DMS53 treated with DMSO at 0.1 percent for 48 hours (cell line): Measurements from ENCODE around the gene NDUFC2.

Experiments
- DNase-seq: peaks from one replicate; lab custom pipeline; 2025; ENCODE audit not compliant: unreplicated experiment; lab: John Stamatoyannopoulos, UW

Gene NDUFC2

GRCh38 chr11:78031629-78032028, 48.0 kb downstream of the NDUFC2 start:
- DNase-seq: no peak

GRCh38 chr11:78030429-78031325, 49.0 kb downstream of the NDUFC2 start:
- peak; percentile 66 for DNase-seq

GRCh38 chr11:78028423-78028822, 51.2 kb downstream of the NDUFC2 start:
- DNase-seq: peak; percentile 33

- DNase-seq: no peak
Measured at GRCh38 chr11:78027759-78028158, 51.9 kb downstream of the NDUFC2 start.

- DNase-seq: no peak
Measured at GRCh38 chr11:78025378-78025777, 54.3 kb downstream of the NDUFC2 start.

- DNase-seq: no peak
Measured at GRCh38 chr11:78023426-78023825, 56.2 kb downstream of the NDUFC2 start.

- peak; percentile 69 for DNase-seq
Measured at GRCh38 chr11:78022397-78023396, 57.0 kb downstream of the NDUFC2 start, which contains the start of gene KCTD14. Gene KCTD14 (minus strand): TSS chr11:78023276. CDS start chr11:78023249, 27 bp downstream.

DNA sequence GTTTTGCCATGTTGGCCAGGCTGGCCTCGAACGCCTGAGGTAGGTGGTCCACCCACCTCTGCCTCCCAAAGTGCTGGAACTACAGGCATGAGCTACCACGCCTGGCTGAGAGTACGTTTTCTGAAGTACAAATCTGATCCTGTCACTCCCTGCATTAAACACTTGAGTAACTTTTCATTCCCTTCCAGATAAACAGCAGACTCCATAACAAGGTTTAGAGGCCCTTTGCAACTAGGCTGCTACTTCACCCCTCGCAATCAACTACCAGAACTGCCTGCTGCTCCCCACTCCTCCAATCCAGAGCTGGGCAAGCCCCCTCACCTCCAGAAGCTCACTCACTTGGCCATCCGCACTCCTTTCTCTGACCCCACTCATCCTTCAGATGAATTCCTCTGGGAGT, 58.1 kb downstream of the NDUFC2 start:
- DNase-seq: no peak

DNA sequence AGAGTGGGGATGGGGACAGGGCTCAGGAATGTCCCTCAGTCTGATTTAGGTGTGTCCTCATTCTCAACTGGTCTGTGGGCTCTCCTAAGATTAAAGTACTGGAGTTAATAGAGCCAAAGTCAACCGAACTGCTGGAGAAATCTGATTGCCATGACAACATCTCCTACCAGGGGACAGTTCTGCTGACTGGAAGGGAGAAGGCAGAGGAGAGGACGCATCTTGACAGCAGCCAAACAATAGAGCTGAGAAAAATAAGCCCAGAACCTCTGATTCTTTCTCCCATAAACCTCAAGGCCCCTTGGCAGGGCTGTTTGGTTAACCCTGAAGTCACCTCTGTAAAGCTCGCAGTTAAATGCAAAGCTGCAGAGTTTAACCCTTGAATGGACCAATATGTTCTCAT, 59.4 kb downstream of the NDUFC2 start:
- DNase-seq: no peak

- no peak for DNase-seq
Measured at GRCh38 chr11:78019808-78020207, 59.9 kb downstream of the NDUFC2 start.
